K562 (cell line): ENCODE data around the gene USP12. TPM values are rescaled to one million over a fixed set of nuclear protein-coding genes. Genes with fewer than 3 reads are reported as not detected.

Experiments
- ATAC-seq: fragments of 200-7000 bp; cut with Tn5 transposase; 3 replicates; pipeline ENCODE4 v1.9.1; 2020; ENCODE audit warnings: moderate library complexity
- BruUV-seq: library from RNA; stranded (reverse); fragments of 400-500 nt; replicated peaks from 2 replicates; lab custom pipeline; 2021; lab: Mats Ljungman, UMichigan
- CTCF ChIA-PET: fragments of 300-600 bp; formaldehyde crosslinking; extraction: SDS; loops from one replicate; lab custom pipeline; 2021; ENCODE audit warnings: low intra/inter-chr PET ratio; lab: Yijun Ruan, JAX
- POLR2A ChIA-PET: fragments of 300-600, 350-650 bp; sonication (Branson Sonifier 250); formaldehyde crosslinking; extraction: SDS; loops from one replicate; lab custom pipeline; 2021; ENCODE audit warnings: antibody characterized with exemption, inconsistent platforms; lab: Yijun Ruan, JAX
- DNase-seq, 4 experiments: peaks; one replicate each; pipeline versions ENCODE4 v3.0.0 to v3.0.0-alpha.2; 2011 to 2018; ENCODE audit warnings: low spot score in 3 of 4, mixed read lengths in 3 of 4; ENCODE audit errors: extremely low read depth in 1 of 4
- FAIRE-seq: peaks from 2 replicates; lab custom pipeline; 2011; peaks lifted over from hg19 to GRCh38; lab: Jason Lieb, UNC
- H2AFZ ChIP-seq: 2 replicates; pipeline ENCODE4 v1.6.0; 2011; ENCODE audit warnings: low read depth, low read length, control low read depth, inconsistent platforms
- H3K27ac ChIP-seq: fragments of 200-600 bp; 3 replicates; pipeline ENCODE4 v1.8.0; 2011; ENCODE audit warnings: low read depth, mild to moderate bottlenecking, control low read depth, inconsistent platforms, low read length, moderate library complexity, mixed read lengths; ENCODE audit errors: extremely low read depth
- H3K27me3 ChIP-seq, 2 experiments: fragments of 300-600 bp in 1 of 2; 2 replicates in 1 of 2; 3 replicates in 1 of 2; pipeline versions ENCODE4 v1.6.0 to v1.8.0; 2011; ENCODE audit warnings: inconsistent platforms in 2 of 2, low read length in 2 of 2, mild to moderate bottlenecking in 1 of 2, mixed read lengths in 1 of 2, moderate library complexity in 1 of 2; ENCODE audit not compliant: control insufficient read depth in 2 of 2, insufficient read depth in 2 of 2
- H3K36me3 ChIP-seq: fragments of 300-600 bp; 3 replicates; pipeline ENCODE4 v1.8.0; 2011; ENCODE audit warnings: mild to moderate bottlenecking, low read length, inconsistent platforms; ENCODE audit not compliant: control insufficient read depth, insufficient read depth
- H3K4me1 ChIP-seq, 2 experiments: fragments of 200-600 bp in 1 of 2; replicated peaks in 1 of 2; 2 replicates in 1 of 2; 3 replicates in 1 of 2; pipeline versions ENCODE4 v1.5.1 to v1.8.0; 2011; ENCODE audit warnings: inconsistent platforms in 2 of 2, low read length in 2 of 2, mild to moderate bottlenecking in 1 of 2, mixed read lengths in 1 of 2, moderate library complexity in 1 of 2; ENCODE audit not compliant: control insufficient read depth in 2 of 2, insufficient read depth in 2 of 2
- H3K4me2 ChIP-seq: 2 replicates; pipeline ENCODE4 v1.6.1; 2011; ENCODE audit warnings: low read length, control low read depth, inconsistent platforms, mixed read lengths; ENCODE audit not compliant: insufficient read depth
- H3K4me3 ChIP-seq: fragments of 200-600 bp; sonication (generic), shearing (Covaris generic); 2 replicates; pipeline ENCODE4 v1.5.1; 2016; ENCODE audit warnings: control low read depth, inconsistent platforms
- H3K79me2 ChIP-seq: fragments of 200-600 bp; 3 replicates; pipeline ENCODE4 v1.8.0; 2011; ENCODE audit warnings: low read length, inconsistent platforms; ENCODE audit not compliant: control insufficient read depth, insufficient read depth
- H3K9ac ChIP-seq, 2 experiments: 2 replicates each; pipeline versions ENCODE4 v1.6.0 to v1.6.1; 2011; ENCODE audit warnings: low read depth in 2 of 2, low read length in 2 of 2, control low read depth in 1 of 2, inconsistent platforms in 1 of 2, mild to moderate bottlenecking in 1 of 2, mixed read lengths in 1 of 2; ENCODE audit not compliant: insufficient read depth in 1 of 2
- H3K9me1 ChIP-seq: one replicate; pipeline ENCODE4 v1.6.0; 2011; ENCODE audit warnings: inconsistent platforms, mild to moderate bottlenecking, low read length, moderate library complexity; ENCODE audit not compliant: control insufficient read depth, insufficient read depth
- H3K9me3 ChIP-seq: replicated peaks from 2 replicates; pipeline ENCODE4 v1.5.1; 2011; ENCODE audit warnings: low read depth, low read length, inconsistent platforms; ENCODE audit not compliant: control insufficient read depth, insufficient read depth
- H4K20me1 ChIP-seq: replicated peaks from 2 replicates; pipeline ENCODE4 v1.6.1; 2011; ENCODE audit warnings: low read length, inconsistent platforms, mixed read lengths; ENCODE audit not compliant: control insufficient read depth, insufficient read depth
- BHLHE40 ChIP-seq: IDR thresholded peaks from 2 replicates; pipeline ENCODE4 v1.6.1; 2011; ENCODE audit warnings: low read length, improper control_type of control experiment
- CHD2 ChIP-seq: IDR thresholded peaks from 2 replicates; pipeline ENCODE4 v1.6.1; 2011; ENCODE audit warnings: low read depth, low read length
- FOSL1 ChIP-seq: fragments of 200-800 bp; sonication (Bioruptor generic); conservative IDR thresholded peaks from 2 replicates; pipeline ENCODE4 v1.6.1; 2016; ENCODE audit warnings: missing genetic modification characterization, missing compliant biosample characterization
- GABPB1 ChIP-seq: sonication (generic); formaldehyde crosslinking; IDR thresholded peaks from 2 replicates; pipeline ENCODE4 v1.8.0; 2022; ENCODE audit warnings: mild to moderate bottlenecking, missing genetic modification reagents
- HIVEP1 ChIP-seq: fragments of 250-450 bp; sonication (Bioruptor Pico); IDR thresholded peaks from 2 replicates; pipeline ENCODE4 v1.4.0; 2020; ENCODE audit warnings: mild to moderate bottlenecking
- LARP7 ChIP-seq: fragments of 450-650 bp; IDR thresholded peaks from 2 replicates; pipeline ENCODE4 v1.6.1; 2016
- MAFG ChIP-seq: fragments of 450-650 bp; conservative IDR thresholded peaks from 2 replicates; pipeline ENCODE4 v1.6.1; 2016; ENCODE audit warnings: missing genetic modification characterization, missing compliant biosample characterization
- NFIX ChIP-seq: fragments of 250-450 bp; sonication (Bioruptor Pico); IDR thresholded peaks from 2 replicates; pipeline ENCODE4 v1.4.0; 2020; ENCODE audit warnings: low read depth, mild to moderate bottlenecking, moderate library complexity
- NR1H2 ChIP-seq: sonication (generic); formaldehyde crosslinking; IDR thresholded peaks from 2 replicates; pipeline ENCODE4 v1.4.0; 2020; ENCODE audit warnings: mild to moderate bottlenecking, missing genetic modification reagents
- SIRT6 ChIP-seq: IDR thresholded peaks from one replicate; pipeline ENCODE4 v1.6.1; 2012; ENCODE audit warnings: low read depth, mild to moderate bottlenecking, control low read depth, inconsistent platforms, low read length, moderate library complexity
- SNIP1 ChIP-seq: fragments of 450-650 bp; IDR thresholded peaks from 2 replicates; pipeline ENCODE4 v1.7.1; 2017; ENCODE audit warnings: low read depth, mild to moderate bottlenecking
- ZFPM2 ChIP-seq: fragments of 250-450 bp; sonication (Bioruptor Pico); IDR thresholded peaks from 2 replicates; pipeline ENCODE4 v1.5.1; 2022; ENCODE audit warnings: mild to moderate bottlenecking
- ZNF830 ChIP-seq: fragments of 250-450 bp; sonication (Bioruptor Pico); IDR thresholded peaks from 2 replicates; pipeline ENCODE4 v1.5.0; 2021; ENCODE audit warnings: mild to moderate bottlenecking
- WGBS: fragments of 100-300 bp; shearing (Covaris generic); methylation state at CpG from one replicate; pipeline ENCODE4 v1.1.6; 2016; ENCODE audit warnings: low coverage, mixed read lengths; ENCODE audit not compliant: insufficient coverage; ENCODE audit errors: missing lambda C conversion rate; 5-methylcytosine and 5-hydroxymethylcytosine counted together
- in situ Hi-C: fragments of 300-500 bp; cut with MboI; formaldehyde crosslinking; loops from 4 replicates; pipeline ENCODE4 v1.15.0; 2018; ENCODE audit warnings: inconsistent platforms, mixed read lengths
- intact Hi-C: fragments of 100-400 bp; cut with micrococcal nuclease; formaldehyde crosslinking; loops from 2 replicates; pipeline ENCODE4 v1.14.2; 2022
- polyA plus RNA-seq, 8 experiments: library from polyadenylated mRNA; depleted of rRNA in 4 of 8; stranded (reverse) in 5 of 8; unstranded in 3 of 8; fragments of >200 nt; fragmentation: Nextera tagmentation in 2 of 8; fragmentation: Illumina TruSeq in 1 of 8; extraction: Ambion mirVana in 2 of 8; extraction: Trizol in 1 of 8; gene quantifications; 2 replicates each; pipeline versions ENCODE4 v1.2.1 to v1.2.3, GENCODE V29; 2011 to 2014; ENCODE audit warnings: inconsistent platforms in 1 of 8, missing spikeins in 1 of 8
- total RNA-seq, 7 experiments: library from RNA; depleted of rRNA in 6 of 7; stranded (reverse); fragments of >200 nt in 6 of 7; fragmentation: Illumina TruSeq in 2 of 7; extraction: Trizol in 2 of 7; gene quantifications; 2 replicates each; pipeline versions ENCODE4 v1.2.1 to v1.2.3, GENCODE V29; 2011 to 2021; ENCODE audit warnings: low replicate concordance in 1 of 7
- TF ChIP-seq, protein P1 (sequence below), 2 experiments: fragments of 450-650 bp in 1 of 2; sonication (generic) in 1 of 2; formaldehyde crosslinking in 1 of 2; IDR thresholded peaks in 1 of 2; conservative IDR thresholded peaks in 1 of 2; 2 replicates each; pipeline versions ENCODE4 v1.6.1 to v1.8.1; 2016 to 2023; ENCODE audit warnings: mild to moderate bottlenecking in 2 of 2, moderate library complexity in 2 of 2, inconsistent platforms in 1 of 2, missing genetic modification reagents in 1 of 2
- TF ChIP-seq, protein P2 (sequence below): fragments of 200-400 bp; formaldehyde crosslinking; IDR thresholded peaks from 2 replicates; pipeline ENCODE4 v1.6.1; 2017; ENCODE audit warnings: mild to moderate bottlenecking, low read depth, low read length, moderate library complexity

USP12 gene
- total and polyA plus RNA-seq, 9 of the 15 experiments (the other 6 are each of a cell fraction or from before 2014, with no cell fraction given), result 1.8 to 20.5 (median 13.3) TPM

DNA sequence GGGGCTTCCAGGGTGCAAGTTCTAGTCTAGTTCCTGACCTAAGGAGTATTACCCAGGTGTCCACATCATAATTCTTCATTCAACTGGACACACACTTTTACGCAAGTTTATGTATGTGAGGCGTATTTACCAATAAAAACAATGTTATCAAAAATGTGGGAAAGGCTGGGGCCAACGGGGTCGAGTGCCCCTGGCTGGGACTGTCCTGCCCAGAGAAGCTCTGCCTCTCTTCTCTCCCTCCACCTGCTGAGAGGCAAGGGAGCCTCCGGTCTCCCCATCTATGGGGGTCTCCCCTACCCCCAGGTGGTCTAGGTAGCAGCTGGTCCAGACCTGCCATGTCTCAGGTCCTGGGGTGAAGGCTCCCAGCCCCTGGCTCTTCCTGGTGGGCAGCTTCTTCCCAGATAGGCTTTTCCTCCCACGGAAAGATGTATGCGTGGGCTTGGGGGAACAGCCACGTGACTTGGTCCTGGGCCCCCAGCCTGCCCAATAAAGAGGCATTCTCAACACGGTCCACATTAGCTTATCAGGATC lies 132.4 kb downstream of the USP12 start (continued):
- TF ChIP-seq ZFPM2 (CRISPR knock-in tag) (no peak), HIVEP1 (no peak), CHD2 (no peak), ZNF830 (no peak), NR1H2 (no peak)

DNA sequence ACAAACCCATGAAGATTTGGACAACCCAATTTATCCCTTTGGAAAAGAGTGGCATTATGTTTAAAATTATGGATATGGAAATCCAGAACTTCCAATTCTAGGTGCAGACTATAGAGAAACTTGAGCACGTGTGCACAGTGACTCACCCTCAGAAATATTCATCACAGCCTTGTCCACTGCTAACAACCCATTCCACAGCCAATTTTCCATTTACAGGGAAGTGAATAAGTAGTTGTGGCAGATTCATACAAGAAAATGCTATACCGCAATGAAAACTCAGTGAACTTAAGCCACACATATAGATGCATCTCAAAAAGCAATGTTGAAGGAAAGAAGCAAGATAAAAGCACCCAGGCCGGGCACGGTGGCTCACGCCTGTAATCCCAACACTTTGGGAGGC lies 133.3 kb downstream of the USP12 start:
- WGBS, result 30% methylated on average over 2 of the region's 5 CpGs
- no peaks in the 10 kb centered on the region for H3K36me3 ChIP-seq
- ChIA-PET CTCF (no interaction called here), POLR2A (no interaction called here)
- no peak overlapping the region for H3K4me2 ChIP-seq
- in situ Hi-C loops, result no loop called here
- H3K27me3 ChIP-seq, result peaks cover 0 to 7% of the 10 kb centered on the region in 2 experiments; a peak in 2 of 5 replicates
- H3K27ac ChIP-seq, result no peak overlapping the region
- no peak for FAIRE-seq
- no peaks in the 10 kb centered on the region for H4K20me1 ChIP-seq
- no TSS peak for BruUV-seq
- H3K9me3 ChIP-seq, result no peaks in the 10 kb centered on the region
- no peak overlapping the region for H3K9ac ChIP-seq
- no peak for ATAC-seq
- H3K9me1 ChIP-seq, result no peaks in the 10 kb centered on the region
- no peak for TF ChIP-seq MAFG (tag)
- TF ChIP-seq NFIX (CRISPR knock-in tag), result no peak
- TF ChIP-seq, protein P1, sequence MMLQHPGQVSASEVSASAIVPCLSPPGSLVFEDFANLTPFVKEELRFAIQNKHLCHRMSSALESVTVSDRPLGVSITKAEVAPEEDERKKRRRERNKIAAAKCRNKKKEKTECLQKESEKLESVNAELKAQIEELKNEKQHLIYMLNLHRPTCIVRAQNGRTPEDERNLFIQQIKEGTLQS (IDR thresholded peaks at IDR 0.05), result peak; percentile 30; the same call in 1 of the 2 replicates
- TF ChIP-seq, protein P1 (CRISPR knock-in tag; conservative IDR thresholded peaks at IDR 0.05), result no peak
- no peak for TF ChIP-seq SIRT6
- TF ChIP-seq, protein P2, sequence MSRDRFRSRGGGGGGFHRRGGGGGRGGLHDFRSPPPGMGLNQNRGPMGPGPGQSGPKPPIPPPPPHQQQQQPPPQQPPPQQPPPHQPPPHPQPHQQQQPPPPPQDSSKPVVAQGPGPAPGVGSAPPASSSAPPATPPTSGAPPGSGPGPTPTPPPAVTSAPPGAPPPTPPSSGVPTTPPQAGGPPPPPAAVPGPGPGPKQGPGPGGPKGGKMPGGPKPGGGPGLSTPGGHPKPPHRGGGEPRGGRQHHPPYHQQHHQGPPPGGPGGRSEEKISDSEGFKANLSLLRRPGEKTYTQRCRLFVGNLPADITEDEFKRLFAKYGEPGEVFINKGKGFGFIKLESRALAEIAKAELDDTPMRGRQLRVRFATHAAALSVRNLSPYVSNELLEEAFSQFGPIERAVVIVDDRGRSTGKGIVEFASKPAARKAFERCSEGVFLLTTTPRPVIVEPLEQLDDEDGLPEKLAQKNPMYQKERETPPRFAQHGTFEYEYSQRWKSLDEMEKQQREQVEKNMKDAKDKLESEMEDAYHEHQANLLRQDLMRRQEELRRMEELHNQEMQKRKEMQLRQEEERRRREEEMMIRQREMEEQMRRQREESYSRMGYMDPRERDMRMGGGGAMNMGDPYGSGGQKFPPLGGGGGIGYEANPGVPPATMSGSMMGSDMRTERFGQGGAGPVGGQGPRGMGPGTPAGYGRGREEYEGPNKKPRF, result no peak
- TF ChIP-seq LARP7, result no peak
- TF ChIP-seq FOSL1 (tag), result peak; percentile 55; the same call in 1 of the 2 replicates
- TF ChIP-seq GABPB1 (CRISPR knock-in tag), result no peak
- no peak for TF ChIP-seq SNIP1
- peak; percentile 48; the same call in 1 of the 2 replicates for TF ChIP-seq BHLHE40
- no peak for DNase-seq
- H3K4me1 ChIP-seq, result peaks cover 6 to 11% of the 10 kb centered on the region in 2 experiments; a peak in 4 of 5 replicates
- intact Hi-C loops, result no loop called here
- H3K79me2 ChIP-seq, result no peaks in the 10 kb centered on the region
- H3K4me3 ChIP-seq, result no peak overlapping the region
- H2AFZ ChIP-seq, result no peak overlapping the region
